Thyroid gland (tissue), 4 donors: Measurements from ENCODE around the gene AK9. TPM values are rescaled to one million over a fixed set of nuclear protein-coding genes. Genes with fewer than 3 reads are reported as not detected.

ENCODE experiments used
- DNase-seq, 2 donors: peaks; one replicate each; pipeline ENCODE4 v3.0.0-alpha.2; 2019
- H3K27ac ChIP-seq, 3 donors: fragments of 200-600 bp; sonication (generic); 1 replicate in 2 of 3; 2 replicates in 1 of 3; pipeline ENCODE4 v1.5.1; 2016 to 2019; ENCODE audit warnings: mild to moderate bottlenecking in 1 of 3, moderate library complexity in 1 of 3
- H3K27me3 ChIP-seq: fragments of 200-600 bp; sonication (generic); one replicate; pipeline ENCODE4 v1.5.1; 2019
- H3K36me3 ChIP-seq, 2 donors: fragments of 200-600 bp; sonication (generic); one replicate each; pipeline ENCODE4 v1.5.1; 2016 to 2019
- H3K4me1 ChIP-seq, 2 donors: fragments of 200-600 bp; sonication (generic); one replicate each; pipeline ENCODE4 v1.5.1; 2017 to 2019
- H3K4me3 ChIP-seq, 3 donors: fragments of 200-600 bp; sonication (generic); replicated peaks in 1 of 3; 1 replicate in 2 of 3; 2 replicates in 1 of 3; pipeline ENCODE4 v1.5.1; 2016; ENCODE audit warnings: mild to moderate bottlenecking in 1 of 3
- H3K9me3 ChIP-seq: fragments of 200-600 bp; sonication (generic); one replicate; pipeline ENCODE4 v1.5.1; 2017
- CTCF ChIP-seq, 6 experiments: fragments of 200-600 bp in 3 of 6; fragments of 450-650 bp in 3 of 6; sonication (generic) in 3 of 6; IDR thresholded peaks; one replicate each; pipeline ENCODE4 v1.5.1; 2016 to 2019; ENCODE audit warnings: antibody characterized with exemption in 6 of 6, mild to moderate bottlenecking in 2 of 6, inconsistent platforms in 1 of 6, moderate library complexity in 1 of 6
- POLR2A ChIP-seq, 2 donors: fragments of 450-650 bp; IDR thresholded peaks; one replicate each; pipeline ENCODE4 v1.6.1; 2017; ENCODE audit warnings: antibody characterized with exemption in 2 of 2, mild to moderate bottlenecking in 2 of 2, moderate library complexity in 1 of 2
- WGBS, 2 donors: methylation state at CpG; one replicate each; pipeline ENCODE4 v1.1.5; 2017; 5-methylcytosine and 5-hydroxymethylcytosine counted together
- intact Hi-C: fragments of 100-400 bp; cut with DNase I; formaldehyde crosslinking; loops from one replicate; pipeline ENCODE4 v1.15.1; 2023
- total RNA-seq, 4 donors: library from RNA; depleted of rRNA; stranded (reverse); fragments of >200 nt; gene quantifications; one replicate each; pipeline ENCODE4 v1.2.3, GENCODE V29; 2016

AK9 gene
- total RNA-seq, 4 donors from 2014 or later, result 12.5 to 42.6 (median 15.3) TPM

GRCh38 chr6:109477725-109478124 is 213.3 kb downstream of the AK9 start:
- no peak for TF ChIP-seq POLR2A (IDR thresholded peaks at IDR 0.05)
- TF ChIP-seq CTCF (IDR thresholded peaks at IDR 0.05), result no peak
- Histone ChIP-seq H3K27me3 (no peaks in the 10 kb centered on the region), H3K4me1 (peaks cover 31 to 52% of the 10 kb centered on the region in 2 donors), H3K36me3 (peaks cover 19 to 21% of the 10 kb centered on the region in 2 donors), H3K9me3 (no peaks in the 10 kb centered on the region), H3K27ac (no peak overlapping the region), H3K4me3 (no peak overlapping the region)
- WGBS, 2 donors, result 48 to 68% methylated on average over 2 of the region's 2 CpGs
- intact Hi-C loops, result no loop called here
- DNase-seq, result no peak

- TF ChIP-seq CTCF (IDR thresholded peaks at IDR 0.05), result no peak
- no peak for TF ChIP-seq POLR2A (IDR thresholded peaks at IDR 0.05)
- WGBS, 2 donors, result 83 to 98% methylated on average over 2 of the region's 2 CpGs
- DNase-seq, result no peak
- intact Hi-C loops, result no loop called here
- H3K4me3 ChIP-seq, result no peak overlapping the region
- peaks cover 19 to 23% of the 10 kb centered on the region in 2 donors for H3K36me3 ChIP-seq
- no peak overlapping the region for H3K27ac ChIP-seq
- H3K4me1 ChIP-seq, result peaks cover 27 to 50% of the 10 kb centered on the region in 2 donors
- H3K27me3 ChIP-seq, result no peaks in the 10 kb centered on the region
- no peaks in the 10 kb centered on the region for H3K9me3 ChIP-seq
Measured at GRCh38 chr6:109477184-109477583, 213.8 kb downstream of the AK9 start.

GRCh38 chr6:109475625-109476024 is 215.4 kb downstream of the AK9 start:
- TF ChIP-seq CTCF (IDR thresholded peaks at IDR 0.05), result no peak
- peaks cover 17 to 34% of the 10 kb centered on the region in 2 donors for H3K4me1 ChIP-seq
- H3K9me3 ChIP-seq, result no peaks in the 10 kb centered on the region
- intact Hi-C loops, result no loop called here
- 98 to 99% methylated on average over 2 of the region's 2 CpGs for WGBS, 2 donors
- no peaks in the 10 kb centered on the region for H3K27me3 ChIP-seq
- no peak overlapping the region for H3K27ac ChIP-seq
- peaks cover 27 to 34% of the 10 kb centered on the region in 2 donors for H3K36me3 ChIP-seq
- DNase-seq, result no peak
- H3K4me3 ChIP-seq, result no peak overlapping the region

- no peaks in the 10 kb centered on the region for H3K27me3 ChIP-seq
- H3K4me3 ChIP-seq, result no peak overlapping the region
- WGBS, 2 donors, result 96 to 98% methylated on average over 4 of the region's 4 CpGs
- no peak for DNase-seq
- H3K27ac ChIP-seq, result no peak overlapping the region
- intact Hi-C loops, result no loop called here
- TF ChIP-seq CTCF (IDR thresholded peaks at IDR 0.05) (no peak), POLR2A (IDR thresholded peaks at IDR 0.05) (no peak)
- no peaks in the 10 kb centered on the region for H3K9me3 ChIP-seq
- peaks cover 10 to 28% of the 10 kb centered on the region in 2 donors for H3K4me1 ChIP-seq
- H3K36me3 ChIP-seq, result peaks cover 27 to 39% of the 10 kb centered on the region in 2 donors
Measured at GRCh38 chr6:109474995-109475394, 216.0 kb downstream of the AK9 start.

GRCh38 chr6:109473120-109473519 is 217.9 kb downstream of the AK9 start:
- DNase-seq, result no peak
- Histone ChIP-seq H3K36me3 (peaks cover 27 to 39% of the 10 kb centered on the region in 2 donors), H3K27me3 (no peaks in the 10 kb centered on the region), H3K4me3 (no peak overlapping the region), H3K4me1 (peaks cover 0 to 12% of the 10 kb centered on the region in 2 donors), H3K27ac (no peak overlapping the region), H3K9me3 (no peaks in the 10 kb centered on the region)
- TF ChIP-seq CTCF (IDR thresholded peaks at IDR 0.05) (no peak), POLR2A (IDR thresholded peaks at IDR 0.05) (no peak)
- intact Hi-C loops, result no loop called here
- 92 to 96% methylated on average over 3 of the region's 3 CpGs for WGBS, 2 donors
